Measurements from ENCODE around the gene UGDH. TPM values are rescaled to one million over a fixed set of nuclear protein-coding genes. Genes with fewer than 3 reads are reported as not detected.
A peak's percentile ranks its signal among the peaks of the same experiment; 100 is the strongest.
"Not testable (repeated sequence)": the region's sequence is repeated elsewhere in the genome, so short reads cannot be mapped to it uniquely, and the experiment has no call there.

Gene UGDH
- total RNA-seq, 1 donor from 2014 or later = 73.4 TPM

DNA sequence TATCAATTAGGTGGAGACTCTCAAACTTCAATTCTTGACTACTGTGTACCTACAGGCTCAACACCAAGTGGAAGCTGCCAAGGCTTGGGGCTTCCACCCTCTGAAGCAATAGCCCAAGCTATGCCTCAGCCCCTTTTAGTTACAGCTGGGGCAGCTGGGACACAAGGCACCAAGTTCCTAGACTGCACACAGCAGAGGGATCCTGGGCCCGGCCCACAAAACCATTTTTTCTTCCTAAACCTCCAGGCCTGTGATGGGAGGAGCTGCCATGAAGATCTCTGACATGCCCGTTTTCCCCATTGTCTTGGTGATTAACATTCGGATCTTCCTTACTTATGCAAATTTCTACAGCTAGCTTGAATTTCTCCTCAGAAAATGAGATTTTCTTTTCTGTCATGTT, 3.4 kb upstream of the UGDH start:
- DNase-seq (ENCODE audit: low spot score) = no peak

GRCh38 chr4:39529534-39529933, 2.3 kb upstream of the UGDH start:
- no peak for DNase-seq (ENCODE audit: low spot score)

- DNase-seq (ENCODE audit: low spot score) = no peak
Observed at GRCh38 chr4:39528061-39528465, 824 bp upstream of the UGDH start.

DNA sequence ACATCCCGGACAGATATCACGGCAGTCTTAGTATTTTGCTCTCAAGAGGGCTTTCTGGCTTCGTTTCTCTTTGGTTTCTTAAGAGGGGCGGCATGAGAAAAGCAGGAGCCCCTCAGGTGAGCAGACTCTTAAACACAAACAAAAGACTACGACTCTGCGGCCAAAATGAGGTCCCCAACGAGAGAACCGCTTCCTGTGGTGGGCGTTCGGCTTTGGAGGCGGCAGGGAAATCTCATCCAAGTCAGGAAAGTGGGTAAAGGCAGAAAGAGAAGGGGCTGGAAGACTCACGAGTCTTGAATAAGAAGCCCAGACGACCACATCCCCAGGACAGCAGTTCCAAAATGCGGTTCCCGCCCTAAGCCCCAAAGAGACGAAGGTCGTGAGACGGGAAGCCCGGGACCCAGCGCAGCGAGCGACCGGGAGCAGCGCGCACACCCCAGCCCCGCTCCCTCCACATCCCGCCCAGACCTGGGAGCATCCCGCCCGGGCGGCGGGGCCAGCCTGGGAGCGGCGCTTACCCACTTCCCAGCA, 409 bp downstream of the UGDH start:
- peak; percentile 90 for DNase-seq (ENCODE audit: low spot score)

DNA sequence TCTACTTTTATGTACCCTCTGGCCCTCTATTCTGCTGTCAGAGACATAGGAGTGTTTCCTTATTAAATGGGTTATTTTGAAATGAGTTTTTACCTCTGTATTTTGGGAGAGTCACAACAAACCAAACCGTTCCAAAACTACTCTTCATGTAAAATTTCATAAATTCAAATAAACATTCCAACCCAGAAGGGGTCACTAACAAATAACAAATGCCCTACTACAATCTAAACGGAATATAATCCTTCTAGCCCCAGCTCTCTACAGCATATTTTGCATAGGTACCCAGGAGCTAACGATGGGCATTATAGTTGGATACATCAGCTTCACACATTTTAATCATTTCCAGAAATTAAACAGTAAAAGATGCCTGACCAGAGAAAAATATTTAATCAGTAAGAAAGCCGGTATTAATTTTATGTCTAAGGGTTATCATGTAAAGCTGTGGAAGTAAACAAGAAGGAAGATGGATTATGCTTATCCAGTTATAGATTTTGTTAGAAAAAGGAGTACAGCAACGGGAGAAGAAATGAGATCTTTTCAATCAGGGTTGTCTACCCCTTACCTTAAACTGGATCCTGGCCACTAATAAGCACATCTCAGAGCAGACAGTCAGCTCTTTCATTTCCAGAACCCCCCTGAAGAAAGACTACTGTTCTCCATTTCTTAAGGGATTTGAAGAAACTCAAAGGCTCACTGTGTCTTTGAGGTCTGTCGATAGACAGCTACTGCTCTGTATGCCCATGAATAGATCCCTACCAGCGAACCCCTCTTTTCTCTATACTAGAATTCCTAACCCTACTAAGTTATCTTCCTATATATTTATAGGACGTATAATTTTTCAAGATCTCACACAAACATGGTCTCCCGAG, 1.2 kb downstream of the UGDH start:
- DNase-seq (ENCODE audit: low spot score) = no peak

GRCh38 chr4:39524161-39524957, 2.9 kb downstream of the UGDH start:
- no peak for DNase-seq (ENCODE audit: low spot score)

GRCh38 chr4:39522068-39522467, 5.2 kb downstream of the UGDH start:
- no peak for DNase-seq (ENCODE audit: low spot score)

DNA sequence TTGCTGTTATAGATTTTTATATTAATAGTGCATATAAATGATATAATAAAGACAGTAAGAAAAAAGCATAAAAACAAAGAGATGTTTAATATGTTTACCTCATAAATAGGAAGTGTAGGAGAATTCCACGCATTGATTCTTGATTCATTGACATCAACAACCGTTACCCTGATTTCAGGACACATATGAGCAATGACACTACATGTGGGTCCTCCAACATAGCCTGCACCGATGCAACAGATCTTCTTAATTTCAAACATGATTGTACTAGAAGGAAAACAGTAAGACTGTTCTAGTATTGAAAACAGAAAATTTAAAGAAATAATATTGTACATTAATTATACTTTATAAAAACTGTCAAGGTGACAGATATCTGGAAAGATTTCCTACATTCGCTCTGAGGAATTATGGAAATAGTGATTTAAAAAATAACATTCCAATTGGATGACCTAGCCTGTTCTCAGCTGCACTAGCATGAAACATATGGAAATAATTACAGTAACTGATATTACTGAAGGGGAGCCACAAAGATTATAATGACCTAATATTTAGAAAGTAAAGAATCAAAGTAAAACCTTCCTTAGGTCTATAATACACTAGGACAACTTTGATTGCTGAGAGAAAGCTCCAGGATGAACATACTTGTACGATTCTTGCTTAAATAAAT, 5.9 kb downstream of the UGDH start:
- no peak for DNase-seq (ENCODE audit: low spot score)

DNA sequence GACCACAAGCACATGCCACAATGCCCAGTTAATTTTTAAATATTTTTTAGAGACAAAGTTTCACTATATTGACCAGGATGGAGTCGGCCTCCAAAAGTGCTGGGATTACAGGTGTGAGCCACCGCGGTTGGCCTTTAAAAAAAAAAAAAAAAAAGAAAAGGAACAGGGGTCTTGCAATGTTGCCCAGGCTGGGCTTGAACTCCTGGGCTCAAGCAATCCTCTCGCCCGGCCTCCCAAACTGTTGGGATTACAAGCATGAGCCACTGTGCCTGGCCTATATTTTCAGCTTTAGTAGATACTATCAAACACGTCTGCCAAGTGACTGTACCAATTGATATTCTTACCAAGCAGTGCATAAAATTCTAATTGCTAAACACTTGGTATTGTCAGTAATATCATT, 8.8 kb downstream of the UGDH start:
- DNase-seq (ENCODE audit: low spot score) = no peak

DNA sequence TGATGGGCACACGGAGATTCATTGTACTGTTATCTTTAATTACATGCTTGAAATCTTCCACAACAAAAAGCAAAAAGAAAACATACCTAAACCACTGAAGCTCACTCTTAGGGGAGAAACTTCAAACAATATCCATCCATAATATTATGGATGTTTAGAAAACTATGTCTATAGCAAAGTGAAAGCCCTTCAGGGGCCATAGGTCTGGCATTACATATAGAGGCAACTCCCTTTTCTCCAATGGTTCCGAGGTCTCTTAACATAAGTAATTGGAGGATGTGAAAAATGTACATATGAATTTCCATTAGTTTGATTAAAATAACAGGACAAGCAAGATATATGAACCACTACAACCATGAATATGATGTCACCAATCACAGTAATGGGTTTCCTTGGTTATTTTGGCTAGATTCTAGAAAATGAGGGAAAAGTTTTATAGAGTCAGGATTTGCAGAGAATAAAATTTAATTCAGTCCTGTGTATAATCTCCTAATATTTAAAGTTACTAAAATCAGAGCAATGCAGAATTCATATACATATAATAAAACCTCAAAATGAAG, 10.8 kb downstream of the UGDH start:
- no peak for DNase-seq (ENCODE audit: low spot score)

- not testable (repeated sequence) for DNase-seq (ENCODE audit: low spot score)
Observed at GRCh38 chr4:39515669-39516401, 11.4 kb downstream of the UGDH start.

DNA sequence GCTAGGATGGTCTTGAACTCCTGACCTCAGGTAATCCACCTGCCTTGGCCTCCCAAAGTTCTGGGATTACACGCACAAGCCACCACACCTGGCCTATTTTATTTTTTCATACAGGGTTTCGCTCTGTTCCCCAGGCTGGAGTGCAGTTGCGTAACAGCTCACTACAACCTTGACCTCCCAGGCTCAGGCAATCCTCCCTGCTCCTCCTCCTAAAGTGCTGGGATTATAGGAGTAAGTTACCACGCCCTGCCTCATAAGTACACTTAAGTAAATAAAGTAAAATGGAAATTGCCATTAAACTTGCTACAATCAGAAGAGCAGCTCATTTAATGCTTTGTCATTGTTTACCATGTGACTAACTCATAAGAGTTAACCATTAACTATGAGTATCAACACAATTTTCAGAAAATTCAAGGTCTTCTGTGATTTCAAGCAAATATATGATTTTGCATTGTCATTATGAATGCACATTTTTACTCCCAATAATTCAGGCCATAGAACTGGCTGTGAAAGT, 12.3 kb downstream of the UGDH start:
- DNase-seq (ENCODE audit: low spot score) = no peak

DNA sequence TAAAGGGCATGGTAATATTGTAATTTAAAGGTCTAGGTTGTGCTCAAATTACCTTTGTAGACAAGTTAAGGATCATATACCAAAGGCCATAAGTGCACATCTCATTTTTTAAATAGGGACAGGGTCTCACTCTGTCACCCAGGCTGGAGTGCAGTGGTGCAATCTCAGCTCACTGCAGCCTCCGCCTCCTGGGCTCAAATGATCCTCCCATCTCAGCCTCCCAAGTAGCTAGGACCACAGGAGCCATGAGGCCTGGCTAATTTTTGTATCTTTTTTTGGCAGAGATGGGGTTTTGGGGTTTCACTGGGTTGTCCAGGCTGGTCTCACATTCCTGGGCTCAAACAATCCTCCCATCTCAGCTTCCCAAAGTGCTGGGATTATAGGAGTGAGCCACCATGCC, 13.0 kb downstream of the UGDH start:
- not testable (repeated sequence) for DNase-seq (ENCODE audit: low spot score)

DNA sequence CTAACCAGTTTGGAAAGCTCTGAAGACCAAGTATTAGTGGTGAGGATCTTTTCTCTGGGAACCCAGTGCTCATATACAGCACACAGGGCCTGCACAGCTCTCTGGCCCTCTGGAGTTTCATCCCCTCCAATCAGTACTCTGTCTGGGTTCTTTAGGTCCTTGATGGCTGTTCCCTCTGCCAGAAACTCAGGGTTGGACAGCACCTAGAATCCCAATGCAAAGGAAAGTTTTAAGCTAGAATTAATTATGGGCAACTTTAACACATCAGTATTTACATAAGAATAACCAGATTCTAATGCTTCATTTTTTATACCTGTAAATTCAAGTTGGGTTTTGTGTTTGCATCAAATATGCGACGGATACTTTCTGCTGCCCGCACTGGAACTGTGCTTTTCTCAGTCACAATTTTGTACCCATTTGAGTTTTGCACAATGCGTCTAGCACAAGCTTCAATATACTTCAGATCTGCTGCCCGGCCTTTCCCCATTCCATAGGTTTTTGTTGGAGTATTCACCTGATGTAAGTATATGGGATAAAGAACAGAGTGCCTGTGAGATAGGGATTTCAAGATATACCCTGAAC, 16.8 kb downstream of the UGDH start:
- no peak for DNase-seq (ENCODE audit: low spot score)

DNA sequence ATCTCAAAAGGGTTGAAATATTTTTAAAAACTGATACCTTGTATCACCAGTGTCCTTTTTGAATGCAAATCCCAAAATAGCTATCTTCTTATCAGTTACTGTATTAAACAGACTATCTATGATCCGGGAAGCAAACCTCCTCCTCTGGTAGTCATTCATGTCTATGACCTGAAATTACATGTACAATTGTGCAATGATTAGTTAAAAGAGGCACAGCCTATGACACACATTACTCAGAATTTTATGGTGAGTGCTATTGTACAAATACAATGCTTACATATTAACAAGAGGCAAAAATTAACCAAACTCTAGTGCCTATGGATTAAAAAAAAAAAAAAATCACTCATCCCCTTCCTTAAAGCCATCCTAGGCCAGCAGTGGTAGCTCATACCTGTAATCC, 21.7 kb downstream of the UGDH start:
- no peak for DNase-seq (ENCODE audit: low spot score)

DNA sequence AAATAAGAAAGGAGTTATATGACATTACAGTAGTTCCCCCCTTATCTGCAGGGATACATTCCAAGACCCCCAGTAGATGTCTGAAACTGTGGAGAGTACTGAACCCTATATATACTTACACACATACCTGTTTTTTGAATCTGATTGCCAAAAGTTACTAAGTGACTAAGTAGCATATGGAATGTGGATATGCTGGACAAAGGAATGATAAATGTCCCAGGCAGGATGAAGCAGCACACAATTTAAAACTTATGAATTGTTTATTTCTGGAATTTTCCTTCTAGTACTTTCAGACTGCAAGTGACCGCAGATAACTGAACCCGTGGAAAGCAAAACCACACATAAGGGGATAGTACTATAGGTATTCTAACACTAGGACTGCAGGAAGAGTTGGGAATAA, 22.7 kb downstream of the UGDH start:
- no peak for DNase-seq (ENCODE audit: low spot score)

- not testable (repeated sequence) for DNase-seq (ENCODE audit: low spot score)
Observed at GRCh38 chr4:39502664-39503035, 24.6 kb downstream of the UGDH start.

DNA sequence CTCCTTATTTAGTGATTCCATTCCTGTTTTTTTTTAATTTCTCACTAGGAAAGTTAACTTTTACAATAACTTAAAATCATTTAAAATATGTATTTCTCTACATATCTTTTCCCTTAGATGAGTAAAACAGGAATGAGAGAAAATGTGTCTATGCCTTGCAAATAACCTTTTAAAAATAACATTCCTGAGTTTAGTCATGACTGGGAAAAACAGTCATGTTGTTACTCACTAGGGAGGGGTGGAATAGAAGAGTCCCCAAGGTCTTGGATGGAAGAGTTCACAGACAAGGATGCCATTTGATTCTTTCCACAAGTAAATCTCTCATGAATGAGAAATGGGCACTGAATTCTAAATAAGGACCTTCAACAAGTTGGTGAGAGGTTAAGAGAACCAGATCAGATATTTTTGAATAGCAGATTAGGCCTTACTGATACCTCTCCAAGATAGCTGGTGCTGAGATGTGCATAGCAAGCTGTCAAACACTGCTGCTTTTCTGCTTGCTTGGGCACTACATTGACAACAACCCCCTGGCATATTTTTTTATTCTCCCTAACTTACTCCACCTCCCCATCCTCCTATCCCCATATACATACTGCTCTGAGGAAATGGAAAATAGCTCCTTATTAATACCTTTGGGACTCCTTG, 25.1 kb downstream of the UGDH start:
- no peak for DNase-seq (ENCODE audit: low spot score)

- no peak for DNase-seq (ENCODE audit: low spot score)
Observed at GRCh38 chr4:39498727-39499020, 28.6 kb downstream of the UGDH start.

Measured in mesenteric fat pad (tissue), 1 donor.